GM06990 (cell line): ENCODE data around the gene FAM25C.
A peak's percentile ranks its signal among the peaks of the same experiment; 100 is the strongest.
"Not testable (repeated sequence)": the region's sequence is repeated elsewhere in the genome, so short reads cannot be mapped to it uniquely, and the experiment has no call there.

Experiments used
- DNase-seq: peaks from one replicate; pipeline ENCODE4 v3.0.0-alpha.2; 2011; ENCODE audit not compliant: insufficient read length; ENCODE audit errors: extremely low read depth
- H3K27me3 ChIP-seq: replicated peaks from 2 replicates; pipeline ENCODE4 v1.6.0; 2011; ENCODE audit warnings: low read length; ENCODE audit not compliant: control insufficient read depth, insufficient read depth
- H3K36me3 ChIP-seq: 2 replicates; pipeline ENCODE4 v1.5.1; 2011; ENCODE audit warnings: low read length; ENCODE audit not compliant: control insufficient read depth, insufficient read depth
- H3K4me3 ChIP-seq: replicated peaks from 2 replicates; pipeline ENCODE4 v1.5.1; 2011; ENCODE audit warnings: low read depth, mild to moderate bottlenecking, control low read depth, low read length
- TF ChIP-seq, protein P1 (sequence below): IDR thresholded peaks from 2 replicates; pipeline ENCODE4 v1.5.1; 2011; ENCODE audit warnings: low read length, control low read depth, mild to moderate bottlenecking, inconsistent platforms; ENCODE audit not compliant: insufficient read depth, poor library complexity, severe bottlenecking

The FAM25C gene

GRCh38 chr10:47986413-47987230 is 13.0 kb downstream of the FAM25C start:
- TF ChIP-seq, protein P1, sequence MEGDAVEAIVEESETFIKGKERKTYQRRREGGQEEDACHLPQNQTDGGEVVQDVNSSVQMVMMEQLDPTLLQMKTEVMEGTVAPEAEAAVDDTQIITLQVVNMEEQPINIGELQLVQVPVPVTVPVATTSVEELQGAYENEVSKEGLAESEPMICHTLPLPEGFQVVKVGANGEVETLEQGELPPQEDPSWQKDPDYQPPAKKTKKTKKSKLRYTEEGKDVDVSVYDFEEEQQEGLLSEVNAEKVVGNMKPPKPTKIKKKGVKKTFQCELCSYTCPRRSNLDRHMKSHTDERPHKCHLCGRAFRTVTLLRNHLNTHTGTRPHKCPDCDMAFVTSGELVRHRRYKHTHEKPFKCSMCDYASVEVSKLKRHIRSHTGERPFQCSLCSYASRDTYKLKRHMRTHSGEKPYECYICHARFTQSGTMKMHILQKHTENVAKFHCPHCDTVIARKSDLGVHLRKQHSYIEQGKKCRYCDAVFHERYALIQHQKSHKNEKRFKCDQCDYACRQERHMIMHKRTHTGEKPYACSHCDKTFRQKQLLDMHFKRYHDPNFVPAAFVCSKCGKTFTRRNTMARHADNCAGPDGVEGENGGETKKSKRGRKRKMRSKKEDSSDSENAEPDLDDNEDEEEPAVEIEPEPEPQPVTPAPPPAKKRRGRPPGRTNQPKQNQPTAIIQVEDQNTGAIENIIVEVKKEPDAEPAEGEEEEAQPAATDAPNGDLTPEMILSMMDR: peak; percentile 10
- not testable (repeated sequence) for H3K27me3 ChIP-seq, H3K36me3 ChIP-seq, DNase-seq, H3K4me3 ChIP-seq

DNA sequence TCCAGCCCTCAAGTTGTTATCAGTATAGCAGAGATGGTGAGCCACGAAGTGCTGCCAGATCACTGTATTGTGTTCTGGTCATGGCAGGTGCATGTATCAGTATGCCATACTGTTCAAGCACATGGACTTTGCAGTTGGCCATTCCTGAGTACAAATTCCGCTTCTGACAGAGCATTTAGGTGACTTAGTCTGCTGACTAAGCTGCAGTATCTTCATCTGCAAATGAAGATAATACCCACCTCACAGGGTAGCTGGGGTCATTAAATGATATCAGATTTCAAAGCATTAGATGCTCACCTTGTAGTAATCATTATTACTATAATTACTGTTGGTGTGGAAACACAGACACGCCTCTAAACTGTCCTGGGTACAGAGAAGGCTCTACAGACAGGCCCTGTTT is 24.2 kb downstream of the FAM25C start:
- not testable (repeated sequence) for H3K27me3 ChIP-seq, H3K4me3 ChIP-seq, H3K36me3 ChIP-seq, DNase-seq

GRCh38 chr10:47973131-47973530 is 26.5 kb downstream of the FAM25C start:
- not testable (repeated sequence) for H3K4me3 ChIP-seq, DNase-seq, H3K36me3 ChIP-seq, H3K27me3 ChIP-seq

DNA sequence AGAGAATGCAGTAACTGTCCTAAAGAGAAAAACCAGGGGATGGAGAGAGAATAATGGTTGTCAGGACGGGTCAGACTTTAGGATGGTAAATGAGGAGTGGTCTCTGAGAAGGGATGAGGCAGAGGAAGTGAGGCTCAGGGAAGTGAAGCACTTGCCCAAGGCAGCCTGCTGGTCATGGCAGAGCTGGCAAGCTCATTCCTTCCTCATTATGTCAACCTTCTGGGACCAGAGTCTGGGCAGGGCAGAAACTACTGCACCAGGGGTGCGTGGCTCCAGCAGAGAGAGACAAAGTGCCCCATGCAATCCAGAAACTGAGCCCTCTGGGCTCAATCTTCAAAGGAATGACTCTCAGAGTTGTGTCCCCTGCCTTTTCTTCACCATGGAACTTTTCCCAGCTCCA is 27.5 kb downstream of the FAM25C start:
- not testable (repeated sequence) for H3K4me3 ChIP-seq, H3K27me3 ChIP-seq, DNase-seq, H3K36me3 ChIP-seq

GRCh38 chr10:47971598-47971997 is 28.0 kb downstream of the FAM25C start:
- not testable (repeated sequence) for DNase-seq, H3K27me3 ChIP-seq, H3K4me3 ChIP-seq, H3K36me3 ChIP-seq

GRCh38 chr10:47970047-47970446 is 29.5 kb downstream of the FAM25C start:
- H3K27me3 ChIP-seq, H3K4me3 ChIP-seq, H3K36me3 ChIP-seq, DNase-seq: not testable (repeated sequence)

DNA sequence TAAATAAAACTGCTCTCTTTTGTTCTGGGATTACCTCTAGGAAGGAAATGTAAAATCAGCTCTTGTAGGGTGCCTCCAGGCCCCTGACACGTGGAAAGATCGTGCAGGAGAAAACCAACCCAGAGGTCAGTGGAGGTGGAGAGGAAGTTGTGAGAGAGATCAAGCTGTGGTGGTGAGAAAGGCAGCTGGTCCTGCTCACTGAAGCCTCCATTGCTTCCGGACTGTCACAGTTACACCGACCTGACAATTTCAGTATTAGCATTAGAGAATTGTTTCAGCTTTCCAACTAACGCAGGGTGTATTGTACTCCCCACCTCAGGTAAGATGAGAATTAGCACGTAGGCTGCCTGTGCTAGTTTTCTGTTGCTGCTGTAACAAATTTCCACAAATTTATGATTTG is 30.6 kb downstream of the FAM25C start:
- not testable (repeated sequence) for H3K27me3 ChIP-seq, H3K4me3 ChIP-seq, DNase-seq, H3K36me3 ChIP-seq

- not testable (repeated sequence) for DNase-seq, H3K4me3 ChIP-seq
Observed at GRCh38 chr10:47964280-47965063, 35.1 kb downstream of the FAM25C start.

DNA sequence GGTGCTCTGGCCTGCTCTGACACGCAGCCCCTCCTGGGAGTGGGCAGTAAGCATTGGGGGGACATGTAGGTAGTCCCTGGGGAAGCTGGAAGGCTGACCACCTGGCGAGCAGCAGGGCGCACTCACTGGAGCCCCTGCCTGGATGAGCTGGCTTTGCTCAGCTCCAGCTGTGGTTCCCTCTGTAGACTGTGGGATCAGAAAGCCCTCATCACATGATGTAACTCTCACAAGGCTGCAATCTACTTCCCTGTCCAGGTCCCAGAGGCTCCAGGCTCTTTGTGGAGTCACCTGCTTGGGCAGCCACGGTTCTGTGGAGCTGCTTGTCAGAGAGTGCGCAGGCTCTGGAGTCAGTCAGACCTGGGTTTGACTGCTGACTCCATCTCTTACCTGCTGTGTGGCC is 36.8 kb downstream of the FAM25C start:
- H3K27me3 ChIP-seq, H3K36me3 ChIP-seq, H3K4me3 ChIP-seq, DNase-seq: not testable (repeated sequence)

More at GRCh38 chr10:47964280-47965063, 35.1 kb downstream of the FAM25C start:
- not testable (repeated sequence) for H3K36me3 ChIP-seq, H3K27me3 ChIP-seq

- H3K4me3 ChIP-seq, H3K36me3 ChIP-seq, DNase-seq, H3K27me3 ChIP-seq: not testable (repeated sequence)
Observed at GRCh38 chr10:47960699-47961098, 38.9 kb downstream of the FAM25C start.

DNA sequence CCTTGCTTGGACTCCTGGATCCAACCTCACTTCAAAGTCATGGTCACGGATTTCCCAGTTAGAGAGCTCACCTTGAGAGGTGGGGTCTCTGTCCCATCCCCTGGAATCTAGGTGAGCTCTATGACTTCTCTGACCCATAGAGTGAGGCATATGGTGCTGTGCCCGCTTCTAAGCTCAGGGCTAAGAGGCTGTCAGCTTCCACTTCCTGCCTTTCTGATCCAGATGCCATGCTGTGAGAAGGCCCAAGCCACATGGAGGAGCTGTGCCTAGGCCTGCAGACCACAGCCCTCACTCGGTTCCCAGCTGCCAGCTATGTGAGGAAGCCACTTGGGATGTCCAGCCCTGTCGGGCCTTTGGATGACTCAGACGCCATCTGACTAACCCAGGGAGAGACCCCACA is 39.9 kb downstream of the FAM25C start:
- not testable (repeated sequence) for H3K27me3 ChIP-seq, H3K4me3 ChIP-seq, DNase-seq, H3K36me3 ChIP-seq

DNA sequence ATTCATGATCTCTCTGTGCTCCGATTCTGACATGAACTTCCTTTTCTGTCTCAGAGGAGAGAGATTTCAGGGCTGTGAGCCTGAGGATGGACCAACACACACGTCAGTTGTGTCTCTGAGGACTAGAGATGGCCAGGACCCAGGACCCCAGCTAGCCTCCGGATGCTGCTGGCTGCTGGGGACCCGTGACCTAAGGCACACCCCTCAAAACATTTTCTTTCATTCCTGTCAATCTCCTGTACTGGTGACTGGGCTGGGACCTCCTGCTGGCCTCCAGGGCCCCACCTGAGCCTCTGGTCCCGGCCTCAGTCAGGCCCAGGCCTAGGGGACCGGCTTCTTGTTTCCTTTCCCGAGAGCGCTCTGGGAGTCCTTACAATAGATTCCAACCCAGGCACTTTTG is 42.4 kb downstream of the FAM25C start:
- not testable (repeated sequence) for H3K36me3 ChIP-seq, H3K27me3 ChIP-seq, DNase-seq, H3K4me3 ChIP-seq

- DNase-seq, H3K36me3 ChIP-seq, H3K4me3 ChIP-seq, H3K27me3 ChIP-seq: not testable (repeated sequence)
Observed at GRCh38 chr10:47947424-47947823, 52.2 kb downstream of the FAM25C start.
